Panc1 (cell line): ENCODE results near the gene RAD51AP1.

Source experiments
- CTCF ChIP-seq: fragments of 450-650 bp; IDR thresholded peaks from 2 replicates; pipeline ENCODE4 v1.5.1; 2017; ENCODE audit warnings: mild to moderate bottlenecking
- POLR2AphosphoS5 ChIP-seq: IDR thresholded peaks from 2 replicates; pipeline ENCODE4 v1.6.1; 2012; ENCODE audit warnings: mild to moderate bottlenecking, low read depth, low read length, moderate library complexity
- REST ChIP-seq, 2 experiments: IDR thresholded peaks; 2 replicates each; pipeline ENCODE4 v1.6.1; 2011 to 2012; ENCODE audit warnings: low read depth in 2 of 2, control low read depth in 1 of 2, low read length in 1 of 2, mild to moderate bottlenecking in 1 of 2, moderate library complexity in 1 of 2; ENCODE audit not compliant: insufficient read depth in 1 of 2
- SIN3A ChIP-seq: IDR thresholded peaks from 2 replicates; pipeline ENCODE4 v1.6.1; 2012; ENCODE audit warnings: low read depth, mild to moderate bottlenecking, low read length, moderate library complexity, borderline replicate concordance; ENCODE audit not compliant: insufficient read depth
- TCF7L2 ChIP-seq: IDR thresholded peaks from 2 replicates; pipeline ENCODE4 v1.6.1; 2011; ENCODE audit warnings: mild to moderate bottlenecking, low read depth, low read length, inconsistent platforms

GRCh38 chr12:4553943-4554342 lies 15.3 kb downstream of the RAD51AP1 start:
- no peak for TF ChIP-seq CTCF
- no peak for TF ChIP-seq POLR2AphosphoS5
- no peak for TF ChIP-seq SIN3A
- no peak for TF ChIP-seq REST (IDR thresholded peaks at IDR 0.05; ENCODE audit: insufficient read depth in 1 of 2, low read depth in 2 of 2, low read length in 1 of 2)
- TF ChIP-seq TCF7L2: no peak
